MM.1S (cell line): Measurements from ENCODE around the gene BMPER.

Source experiments
- DNase-seq: peaks from one replicate; pipeline ENCODE4 v3.0.0-alpha.2; 2015
- H2AFZ ChIP-seq: fragments of 300-600 bp; sonication (generic); 2 replicates; pipeline ENCODE4 v1.6.0; 2016; ENCODE audit warnings: antibody characterized with exemption, low read length
- H3F3A ChIP-seq: fragments of 300-600 bp; sonication (generic); 2 replicates; pipeline ENCODE4 v1.6.1; 2016; ENCODE audit warnings: mild to moderate bottlenecking, antibody characterized with exemption, low read length, moderate library complexity, mixed read lengths; ENCODE audit not compliant: insufficient read depth
- H3K27ac ChIP-seq: fragments of 300-600 bp; sonication (generic); 2 replicates; pipeline ENCODE4 v1.5.1; 2016; ENCODE audit warnings: mild to moderate bottlenecking, low read length
- H3K27me3 ChIP-seq: fragments of 300-600 bp; sonication (generic); replicated peaks from 2 replicates; pipeline ENCODE4 v1.6.0; 2016; ENCODE audit warnings: low read length; ENCODE audit not compliant: insufficient read depth
- H3K36me3 ChIP-seq: fragments of 300-600 bp; sonication (generic); replicated peaks from 2 replicates; pipeline ENCODE4 v1.6.1; 2016; ENCODE audit warnings: mild to moderate bottlenecking, low read length, mixed read lengths; ENCODE audit not compliant: insufficient read depth
- H3K4me1 ChIP-seq: fragments of 300-600 bp; sonication (generic); 2 replicates; pipeline ENCODE4 v1.6.1; 2016; ENCODE audit warnings: low read length, mixed read lengths
- H3K4me2 ChIP-seq: fragments of 300-600 bp; sonication (generic); 2 replicates; pipeline ENCODE4 v1.6.0; 2016; ENCODE audit warnings: low read depth, low read length
- H3K4me3 ChIP-seq: fragments of 300-600 bp; sonication (generic); 2 replicates; pipeline ENCODE4 v1.5.1; 2016; ENCODE audit warnings: low read length, mixed read lengths
- H3K79me2 ChIP-seq: fragments of 300-600 bp; sonication (generic); 2 replicates; pipeline ENCODE4 v1.6.1; 2016; ENCODE audit warnings: mixed run types, low read length, mixed read lengths
- H3K9ac ChIP-seq: fragments of 300-600 bp; sonication (generic); 2 replicates; pipeline ENCODE4 v1.6.1; 2016; ENCODE audit warnings: low read length, mixed read lengths
- H3K9me2 ChIP-seq: fragments of 300-600 bp; sonication (generic); replicated peaks from 2 replicates; pipeline ENCODE4 v1.6.1; 2016; ENCODE audit warnings: mild to moderate bottlenecking, low read length, mixed read lengths; ENCODE audit not compliant: insufficient read depth
- H3K9me3 ChIP-seq: fragments of 300-600 bp; sonication (generic); replicated peaks from 2 replicates; pipeline ENCODE4 v1.6.1; 2016; ENCODE audit warnings: mild to moderate bottlenecking, low read length, mixed read lengths; ENCODE audit not compliant: insufficient read depth
- H4K20me1 ChIP-seq: fragments of 300-600 bp; sonication (generic); 2 replicates; pipeline ENCODE4 v1.6.1; 2016; ENCODE audit warnings: mild to moderate bottlenecking, low read length, moderate library complexity, mixed read lengths; ENCODE audit not compliant: insufficient read depth
- CTCF ChIP-seq: fragments of 300-600 bp; sonication (generic); IDR thresholded peaks from 2 replicates; pipeline ENCODE4 v1.5.1; 2016; ENCODE audit warnings: antibody characterized with exemption, low read length, mixed read lengths
- EZH2 ChIP-seq: fragments of 300-600 bp; sonication (generic); optimal IDR thresholded peaks from 2 replicates; pipeline ENCODE3; 2017; ENCODE audit warnings: low read depth, mild to moderate bottlenecking, antibody characterized with exemption, low read length, mixed read lengths
- EZH2phosphoT487 ChIP-seq: fragments of 300-600 bp; sonication (generic); IDR thresholded peaks from 2 replicates; pipeline ENCODE4 v1.6.1; 2018; ENCODE audit warnings: antibody characterized with exemption, low read length

The BMPER gene

DNA sequence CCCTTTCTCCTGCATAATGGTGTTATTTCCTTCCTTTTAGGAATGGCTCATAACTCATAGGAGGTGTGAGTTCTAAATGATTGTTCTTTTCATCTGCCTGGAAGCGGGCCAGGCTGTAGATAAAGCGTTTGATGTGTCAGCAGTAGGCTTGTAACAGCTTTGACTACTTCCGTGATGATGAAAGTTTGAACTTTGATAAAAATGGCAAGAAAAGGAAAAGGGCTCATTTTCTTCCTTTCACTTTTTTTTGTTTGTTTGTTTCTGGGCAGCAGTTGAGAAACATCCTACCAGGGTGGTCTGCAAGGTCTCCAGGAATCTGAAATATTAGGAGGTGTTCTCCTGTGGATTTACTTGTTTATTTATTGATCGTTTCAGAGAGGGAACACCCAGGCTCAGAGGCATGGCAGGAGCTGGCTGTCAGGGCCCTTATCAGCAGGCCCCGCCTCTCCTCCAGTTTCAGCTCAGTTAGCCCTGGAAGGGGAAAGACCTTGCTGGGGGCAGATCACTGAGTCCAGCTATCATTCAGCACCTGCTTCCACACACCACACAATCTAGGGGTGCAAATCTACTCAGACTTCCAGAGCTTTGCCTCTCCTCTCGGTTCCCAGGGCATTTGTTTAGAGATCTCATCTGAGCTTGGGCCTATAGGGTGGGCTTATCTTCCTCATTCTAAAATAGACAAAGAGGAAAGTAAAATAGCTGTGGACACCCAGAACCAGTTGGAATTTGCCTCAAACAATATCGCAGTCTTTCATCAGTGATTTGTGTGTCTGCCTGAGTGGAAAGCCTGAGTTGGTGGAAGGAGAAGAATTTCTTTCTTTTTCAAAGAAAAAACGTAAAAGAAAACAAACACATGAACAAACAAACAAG is 130.9 kb downstream of the BMPER start:
- no peak for DNase-seq
- no peak overlapping the region for H2AFZ ChIP-seq

GRCh38 chr7:34036972-34037792 is 131.8 kb downstream of the BMPER start:
- Histone ChIP-seq H3K27ac (no peak overlapping the region), H3F3A (no peaks in the 10 kb centered on the region), H3K9me2 (no peaks in the 10 kb centered on the region), H3K4me1 (no peaks in the 10 kb centered on the region), H4K20me1 (no peaks in the 10 kb centered on the region), H3K4me3 (no peak overlapping the region), H3K9ac (no peak overlapping the region), H3K4me2 (no peak overlapping the region), H3K9me3 (no peaks in the 10 kb centered on the region), H3K36me3 (no peaks in the 10 kb centered on the region), H3K79me2 (no peaks in the 10 kb centered on the region), H2AFZ (no peak overlapping the region), H3K27me3 (no peaks in the 10 kb centered on the region)
- no peak for TF ChIP-seq EZH2phosphoT487
- no peak for TF ChIP-seq CTCF
- TF ChIP-seq EZH2, result no peak
- DNase-seq, result no peak

More for the DNA sequence above, 130.9 kb downstream of the BMPER start:
- H4K20me1 ChIP-seq, result no peaks in the 10 kb centered on the region
- no peak overlapping the region for H3K9ac ChIP-seq
- no peaks in the 10 kb centered on the region for H3F3A ChIP-seq
- H3K27ac ChIP-seq, result no peak overlapping the region
- H3K79me2 ChIP-seq, result no peaks in the 10 kb centered on the region
- no peaks in the 10 kb centered on the region for H3K4me1 ChIP-seq
- no peak overlapping the region for H3K4me3 ChIP-seq
- H3K27me3 ChIP-seq, result no peaks in the 10 kb centered on the region
- TF ChIP-seq EZH2phosphoT487 (no peak), EZH2 (no peak), CTCF (no peak)
- H3K4me2 ChIP-seq, result no peak overlapping the region
- H3K36me3 ChIP-seq, result no peaks in the 10 kb centered on the region
- H3K9me2 ChIP-seq, result no peaks in the 10 kb centered on the region
- no peaks in the 10 kb centered on the region for H3K9me3 ChIP-seq

GRCh38 chr7:34038816-34039470 is 133.6 kb downstream of the BMPER start:
- no peaks in the 10 kb centered on the region for H3K9me3 ChIP-seq
- no peak overlapping the region for H3K4me2 ChIP-seq
- H3K27ac ChIP-seq, result no peak overlapping the region
- no peak overlapping the region for H3K9ac ChIP-seq
- H3F3A ChIP-seq, result no peaks in the 10 kb centered on the region
- no peak overlapping the region for H2AFZ ChIP-seq
- no peaks in the 10 kb centered on the region for H4K20me1 ChIP-seq
- DNase-seq, result no peak
- H3K9me2 ChIP-seq, result no peaks in the 10 kb centered on the region
- no peaks in the 10 kb centered on the region for H3K79me2 ChIP-seq
- no peak overlapping the region for H3K4me3 ChIP-seq
- no peaks in the 10 kb centered on the region for H3K36me3 ChIP-seq
- TF ChIP-seq EZH2phosphoT487, result no peak
- no peaks in the 10 kb centered on the region for H3K4me1 ChIP-seq
- H3K27me3 ChIP-seq, result no peaks in the 10 kb centered on the region
